Inflammatory macrophage treated with lipopolysaccharide for 4 hours (primary cell): ENCODE data around the gene STXBP2.

ENCODE experiments used
- DNase-seq: peaks from one replicate; pipeline ENCODE4 v3.0.0-alpha.2; 2020

STXBP2 gene

GRCh38 chr19:7635670-7636069 lies 1.2 kb upstream of the STXBP2 start:
- no peak for DNase-seq

- no peak for DNase-seq
These were observed 606 bp upstream of the STXBP2 start for GRCh38 chr19:7636317-7636690.

GRCh38 chr19:7637374-7638256 lies 705 bp downstream of the STXBP2 start:
- peak; percentile 80 for DNase-seq

GRCh38 chr19:7638802-7639465 lies 2.0 kb downstream of the STXBP2 start:
- DNase-seq: no peak

- no peak for DNase-seq
These were observed 3.0 kb downstream of the STXBP2 start for GRCh38 chr19:7639863-7640348.

- DNase-seq: no peak
These were observed 3.9 kb downstream of the STXBP2 start for GRCh38 chr19:7640803-7641202.

- DNase-seq: no peak
These were observed 4.7 kb downstream of the STXBP2 start for GRCh38 chr19:7641290-7642276.

- DNase-seq: no peak
These were observed 5.6 kb downstream of the STXBP2 start for GRCh38 chr19:7642295-7643030.

GRCh38 chr19:7643031-7643415 lies 6.1 kb downstream of the STXBP2 start:
- DNase-seq: no peak

GRCh38 chr19:7643629-7644549 lies 7.0 kb downstream of the STXBP2 start:
- peak; percentile 34 for DNase-seq

- DNase-seq: no peak
These were observed 7.6 kb downstream of the STXBP2 start for GRCh38 chr19:7644550-7644877.

- peak; percentile 77 for DNase-seq
These were observed 8.3 kb downstream of the STXBP2 start for GRCh38 chr19:7645163-7645562.

GRCh38 chr19:7645656-7646425 lies 8.9 kb downstream of the STXBP2 start:
- DNase-seq: no peak

- DNase-seq: no peak
These were observed 9.5 kb downstream of the STXBP2 start for GRCh38 chr19:7646426-7646700.

GRCh38 chr19:7647156-7647555 lies 10.2 kb downstream of the STXBP2 start:
- no peak for DNase-seq

GRCh38 chr19:7648265-7649014 lies 11.5 kb downstream of the STXBP2 start:
- no peak for DNase-seq

- no peak for DNase-seq
These were observed 13.2 kb downstream of the STXBP2 start for GRCh38 chr19:7650148-7650547.

- peak; percentile 97 for DNase-seq
These were observed 15.2 kb downstream of the STXBP2 start for GRCh38 chr19:7652061-7652641.

- DNase-seq: no peak
These were observed 17.5 kb downstream of the STXBP2 start for GRCh38 chr19:7654401-7654800.

GRCh38 chr19:7655581-7655980 lies 18.7 kb downstream of the STXBP2 start:
- DNase-seq: peak; percentile 98
